Naive thymus-derived CD8-positive, alpha-beta T cell (primary cell): ENCODE measurements around the gene ADIPOR1. TPM values are rescaled to one million over a fixed set of nuclear protein-coding genes. Genes with fewer than 3 reads are reported as not detected.
"Not testable (repeated sequence)": the region's sequence is repeated elsewhere in the genome, so short reads cannot be mapped to it uniquely, and the experiment has no call there.

ENCODE experiments used
- ATAC-seq, 2 donors: fragments of 150-1000 bp; cut with Tn5 transposase in 1 of 2; sonication (Bioruptor Pico), chemical (Tn5 transposase) in 1 of 2; 1 replicate in 1 of 2; 2 replicates in 1 of 2; pipeline ENCODE4 v1.10.0; 2021; ENCODE audit warnings: mild to moderate bottlenecking in 2 of 2, moderate library complexity in 2 of 2
- POLR2A ChIA-PET: fragments of 350-600 bp; sonication (Branson Sonifier 250); formaldehyde crosslinking; loops from one replicate; lab custom pipeline; 2021; ENCODE audit warnings: antibody characterized with exemption; lab: Charles Lee
- DNase-seq, 10 donors: peaks; one replicate each; pipeline versions ENCODE4 v3.0.0 to v3.0.0-alpha.2; 2020 to 2022
- H3K27ac Mint-ChIP-seq, 10 donors: one replicate each; pipeline ENCODE4 v1.8.0; 2020 to 2022; ENCODE audit warnings: mild to moderate bottlenecking in 10 of 10, mixed read lengths in 10 of 10, moderate library complexity in 4 of 10, inconsistent platforms in 1 of 10
- H3K27me3 Mint-ChIP-seq, 5 donors: one replicate each; pipeline ENCODE4 v1.8.0; 2021 to 2022; ENCODE audit warnings: mixed read lengths in 5 of 5
- H3K36me3 Mint-ChIP-seq, 3 donors: one replicate each; pipeline ENCODE4 v1.8.0; 2020 to 2022; ENCODE audit warnings: mixed read lengths in 3 of 3, mild to moderate bottlenecking in 2 of 3, inconsistent platforms in 1 of 3
- H3K4me1 Mint-ChIP-seq, 4 donors: one replicate each; pipeline ENCODE4 v1.8.0; 2021 to 2022; ENCODE audit warnings: mixed read lengths in 4 of 4
- H3K4me3 Mint-ChIP-seq, 10 donors: one replicate each; pipeline ENCODE4 v1.8.0; 2020 to 2022; ENCODE audit warnings: mild to moderate bottlenecking in 10 of 10, mixed read lengths in 10 of 10, moderate library complexity in 6 of 10, inconsistent platforms in 1 of 10
- H3K9me3 Mint-ChIP-seq, 9 donors: one replicate each; pipeline ENCODE4 v1.8.0; 2020 to 2022; ENCODE audit warnings: mixed read lengths in 9 of 9, mild to moderate bottlenecking in 3 of 9, inconsistent platforms in 1 of 9, moderate library complexity in 1 of 9
- polyA plus RNA-seq, 3 donors: library from polyadenylated mRNA; unstranded; fragments of 300-500 nt; fragmentation: Illumina TruSeq; gene quantifications; one replicate each; pipeline ENCODE4 v1.2.3, GENCODE V29; 2021
- total RNA-seq, 8 experiments: library from RNA in 2 of 8; stranded (reverse) in 2 of 8; gene quantifications; one replicate each; pipeline ENCODE4 v1.2.3 and lab custom pipeline; 2021 to 2026

Gene ADIPOR1
- total and polyA plus RNA-seq, 5 experiments from 2014 or later = 51.9 to 91.8 (median 71.6) TPM

DNA sequence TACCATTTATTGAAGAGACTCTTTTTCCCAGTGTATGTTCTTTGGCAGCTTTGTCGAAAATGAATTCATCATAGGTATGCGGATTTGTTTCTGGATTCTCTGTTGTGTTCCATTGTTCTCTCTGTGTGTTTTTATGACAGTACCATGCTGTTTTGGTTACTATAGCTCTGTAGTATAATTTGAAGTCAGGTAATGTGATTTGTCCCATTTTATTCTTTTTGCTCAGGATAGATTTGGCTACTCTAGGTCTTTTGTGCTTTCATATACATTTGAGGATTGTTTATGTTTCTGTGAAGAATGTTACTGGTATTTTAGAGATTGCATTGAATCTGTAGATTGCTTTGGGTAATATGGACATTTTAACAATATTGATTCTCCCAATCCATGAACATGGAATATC is 25.6 kb downstream of the ADIPOR1 start:
- Mint-ChIP-seq H3K4me1 (peaks cover 0 to 3% (median 0%) of the 10 kb centered on the region in 4 donors), H3K4me3 (no peak overlapping the region), H3K9me3 (peaks cover 0 to 3% (median 0%) of the 10 kb centered on the region in 9 donors), H3K36me3 (no peaks in the 10 kb centered on the region), H3K27me3 (peaks cover 2 to 20% (median 13%) of the 10 kb centered on the region in 5 donors), H3K27ac (no peak overlapping the region)
- ATAC-seq (no peak), DNase-seq (no peak)
- POLR2A ChIA-PET = no interaction called here

GRCh38 chr1:202926581-202927491 is 31.3 kb downstream of the ADIPOR1 start, which contains the start of gene KLHL12:
TSS of gene KLHL12 (minus strand) at chr1:202927234. CDS start at chr1:202925162, 2,072 bp downstream.
- Mint-ChIP-seq H3K9me3 (no peaks in the 10 kb centered on the region), H3K4me1 (peaks cover 8 to 42% (median 38%) of the 10 kb centered on the region in 4 donors), H3K27me3 (no peaks in the 10 kb centered on the region), H3K36me3 (peaks cover 0 to 27% (median 5%) of the 10 kb centered on the region in 3 donors), H3K4me3 (peak within 1 kb of the TSS; percentile 91 to 96 (median 95)), H3K27ac (peak within 1 kb of the TSS; percentile 90 to 98 (median 95))
- POLR2A ChIA-PET = interaction anchor here (0.6 to 2.5 kb wide), 19 partner anchors 12 to 1485 kb away, joined by 3 to 29 read pairs (median 4); partner anchors contain the start of genes PCAT6, RABIF and TMEM183A
- ATAC-seq (peak; percentile 93 to 94), DNase-seq (peak; percentile 90 to 97 (median 94))

DNA sequence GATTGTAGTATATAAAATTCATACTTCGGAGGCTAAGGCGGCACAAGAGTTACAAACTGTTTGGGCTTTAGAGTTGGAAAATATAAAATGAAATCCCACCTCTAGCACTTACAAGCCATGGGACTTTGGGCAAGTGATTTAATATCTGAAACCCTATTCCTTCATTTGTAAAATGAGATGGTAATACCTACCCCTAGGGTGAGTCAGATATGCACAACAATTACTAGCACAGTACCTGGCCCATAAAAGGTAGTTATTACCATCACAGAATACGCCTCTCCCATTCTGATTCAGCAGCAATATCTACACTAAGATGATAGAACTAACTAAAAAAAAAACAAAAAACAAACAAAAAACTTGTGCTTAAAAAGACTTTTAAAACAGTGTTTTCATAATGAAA is 34.6 kb downstream of the ADIPOR1 start:
- Mint-ChIP-seq H3K27me3 (no peaks in the 10 kb centered on the region), H3K4me1 (peaks cover 8 to 45% (median 37%) of the 10 kb centered on the region in 4 donors)

DNA sequence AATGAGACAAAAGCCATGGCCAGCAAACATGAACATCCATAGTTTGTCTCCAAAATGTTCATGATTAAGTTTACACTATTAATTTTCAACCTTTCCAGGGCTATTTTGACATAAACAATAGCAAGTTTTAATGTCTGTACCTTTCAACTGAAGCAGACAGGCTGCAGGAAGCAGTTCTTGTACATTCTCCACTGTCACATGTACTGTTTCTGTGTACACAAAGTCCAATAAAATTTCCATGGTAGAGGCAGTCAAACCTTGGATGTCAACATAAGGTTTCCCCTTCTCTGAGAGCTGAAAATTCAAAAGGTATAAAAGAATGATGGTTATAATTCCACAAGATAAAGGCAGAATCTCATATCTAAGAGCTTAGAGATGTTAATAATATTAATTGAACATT is 38.5 kb downstream of the ADIPOR1 start:
- Mint-ChIP-seq H3K9me3 (no peaks in the 10 kb centered on the region), H3K4me3 (no peak overlapping the region), H3K36me3 (peaks cover 0 to 82% (median 28%) of the 10 kb centered on the region in 3 donors), H3K4me1 (peaks cover 3 to 27% (median 20%) of the 10 kb centered on the region in 4 donors), H3K27ac (no peak overlapping the region), H3K27me3 (no peaks in the 10 kb centered on the region)
- DNase-seq = no peak
- POLR2A ChIA-PET = no interaction called here
- no peak for ATAC-seq

More for the DNA sequence above, 34.6 kb downstream of the ADIPOR1 start:
- DNase-seq (no peak), ATAC-seq (no peak)
- Mint-ChIP-seq H3K9me3 (no peaks in the 10 kb centered on the region), H3K4me3 (peak overlapping the region in 1 of 10 donors; percentile 12), H3K27ac (peak overlapping the region in 2 of 10 donors; percentile 35 to 41), H3K36me3 (peaks cover 0 to 49% (median 5%) of the 10 kb centered on the region in 3 donors)
- POLR2A ChIA-PET = no interaction called here

GRCh38 chr1:202915146-202915545 is 43.0 kb downstream of the ADIPOR1 start:
- H3K4me3 Mint-ChIP-seq = no peak overlapping the region
- DNase-seq = no peak
- no peak for ATAC-seq
- no peaks in the 10 kb centered on the region for H3K27me3 Mint-ChIP-seq
- H3K4me1 Mint-ChIP-seq = peaks cover 1 to 7% (median 6%) of the 10 kb centered on the region in 4 donors
- POLR2A ChIA-PET = interaction anchor here (1.1 kb wide), 1 partner anchor 12 kb away, joined by 3 read pairs; the partner anchor contains the start of gene KLHL12
- H3K27ac Mint-ChIP-seq = no peak overlapping the region
- H3K9me3 Mint-ChIP-seq = no peaks in the 10 kb centered on the region
- peaks cover 9 to 97% (median 32%) of the 10 kb centered on the region in 3 donors for H3K36me3 Mint-ChIP-seq

GRCh38 chr1:202912476-202912875 is 45.6 kb downstream of the ADIPOR1 start:
- H3K27me3 Mint-ChIP-seq, H3K9me3 Mint-ChIP-seq, H3K4me1 Mint-ChIP-seq, POLR2A ChIA-PET, ATAC-seq, DNase-seq, H3K4me3 Mint-ChIP-seq: not testable (repeated sequence)
- H3K27ac Mint-ChIP-seq = peak overlapping the region in 1 of 10 donors; percentile 60
- H3K36me3 Mint-ChIP-seq = peaks cover 9 to 97% (median 33%) of the 10 kb centered on the region in 3 donors

GRCh38 chr1:202909494-202909893 is 48.6 kb downstream of the ADIPOR1 start:
- peak overlapping the region in 2 of 10 donors; percentile 35 to 72 for H3K27ac Mint-ChIP-seq
- no peak for DNase-seq
- no peak overlapping the region for H3K4me3 Mint-ChIP-seq
- H3K27me3 Mint-ChIP-seq = no peaks in the 10 kb centered on the region
- peaks cover 1 to 7% (median 3%) of the 10 kb centered on the region in 4 donors for H3K4me1 Mint-ChIP-seq
- ATAC-seq = no peak
- no peaks in the 10 kb centered on the region for H3K9me3 Mint-ChIP-seq
- H3K36me3 Mint-ChIP-seq = peaks cover 9 to 88% (median 25%) of the 10 kb centered on the region in 3 donors
- POLR2A ChIA-PET = no interaction called here

GRCh38 chr1:202908998-202909397 is 49.1 kb downstream of the ADIPOR1 start:
- POLR2A ChIA-PET = no interaction called here

GRCh38 chr1:202905331-202905730 is 52.8 kb downstream of the ADIPOR1 start:
- H3K4me1 Mint-ChIP-seq = no peaks in the 10 kb centered on the region

More at GRCh38 chr1:202908998-202909397, 49.1 kb downstream of the ADIPOR1 start:
- H3K9me3 Mint-ChIP-seq = no peaks in the 10 kb centered on the region
- no peak overlapping the region for H3K4me3 Mint-ChIP-seq
- no peaks in the 10 kb centered on the region for H3K27me3 Mint-ChIP-seq
- DNase-seq (no peak), ATAC-seq (no peak)
- no peak overlapping the region for H3K27ac Mint-ChIP-seq
- H3K36me3 Mint-ChIP-seq = peaks cover 8 to 86% (median 25%) of the 10 kb centered on the region in 3 donors
- peaks cover 1 to 7% (median 2%) of the 10 kb centered on the region in 4 donors for H3K4me1 Mint-ChIP-seq

DNA sequence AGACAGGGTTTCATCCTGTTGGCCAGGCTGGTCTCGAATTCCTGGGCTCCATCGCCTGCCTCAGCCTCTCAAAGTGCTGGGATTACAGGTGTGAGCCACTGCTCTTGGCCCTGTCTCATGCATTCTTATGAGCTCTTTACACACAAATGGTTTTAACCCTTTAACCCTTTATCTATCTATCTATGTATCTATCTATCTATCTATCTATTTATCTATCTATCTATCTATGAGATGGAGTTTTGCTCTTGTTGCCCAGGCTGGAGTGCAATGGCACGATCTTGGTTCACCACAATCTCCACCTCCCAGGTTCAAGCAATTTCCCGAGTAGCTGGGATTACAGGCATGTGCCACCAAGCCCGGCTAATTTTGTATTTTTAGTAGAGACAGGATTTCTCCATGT is 54.3 kb downstream of the ADIPOR1 start:
- peak overlapping the region in 2 of 10 donors; percentile 41 to 67 for H3K27ac Mint-ChIP-seq

More at GRCh38 chr1:202905331-202905730, 52.8 kb downstream of the ADIPOR1 start:
- DNase-seq = no peak
- Mint-ChIP-seq H3K27me3 (no peaks in the 10 kb centered on the region), H3K4me3 (no peak overlapping the region), H3K27ac (no peak overlapping the region), H3K9me3 (no peaks in the 10 kb centered on the region), H3K36me3 (peaks cover 0 to 82% (median 26%) of the 10 kb centered on the region in 3 donors)
- no peak for ATAC-seq
- POLR2A ChIA-PET = no interaction called here

DNA sequence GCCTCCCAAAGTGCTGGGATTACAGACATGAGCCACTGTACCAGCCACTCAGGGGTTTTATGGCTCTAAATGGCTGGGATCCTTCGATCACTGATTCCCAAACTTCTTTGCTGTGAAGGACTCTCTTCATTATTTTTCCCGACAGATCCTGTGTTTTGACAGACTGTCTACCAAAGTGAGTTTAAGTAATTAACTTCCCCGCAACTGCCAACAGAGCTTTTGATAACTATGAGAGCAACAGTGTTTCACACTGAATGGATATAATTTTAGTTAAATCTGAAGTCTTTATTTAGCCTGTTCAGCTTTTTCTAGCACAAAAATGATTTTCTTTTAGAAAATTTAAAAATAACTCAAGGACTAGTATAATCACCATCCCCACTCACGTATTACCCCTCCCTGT is 56.6 kb downstream of the ADIPOR1 start:
- Mint-ChIP-seq H3K27me3 (no peaks in the 10 kb centered on the region), H3K36me3 (peaks cover 0 to 78% (median 15%) of the 10 kb centered on the region in 3 donors), H3K4me3 (no peak overlapping the region), H3K9me3 (no peaks in the 10 kb centered on the region), H3K4me1 (no peaks in the 10 kb centered on the region), H3K27ac (no peak overlapping the region)
- no peak for DNase-seq
- no peak for ATAC-seq
- POLR2A ChIA-PET = no interaction called here

More for the DNA sequence above, 54.3 kb downstream of the ADIPOR1 start:
- not testable (repeated sequence) for H3K4me3 Mint-ChIP-seq, H3K27me3 Mint-ChIP-seq, H3K9me3 Mint-ChIP-seq, H3K4me1 Mint-ChIP-seq, ATAC-seq, DNase-seq
- peaks cover 0 to 78% (median 20%) of the 10 kb centered on the region in 3 donors for H3K36me3 Mint-ChIP-seq
- POLR2A ChIA-PET = interaction anchor here (0.7 kb wide), 1 partner anchor 908 kb away, joined by 4 read pairs; no protein-coding TSS in a partner anchor

- POLR2A ChIA-PET = no interaction called here
- Mint-ChIP-seq H3K36me3 (peaks cover 4 to 67% (median 14%) of the 10 kb centered on the region in 3 donors), H3K27ac (peak overlapping the region in 1 of 10 donors; percentile 31), H3K27me3 (peaks cover 0 to 2% (median 0%) of the 10 kb centered on the region in 5 donors), H3K9me3 (no peaks in the 10 kb centered on the region), H3K4me1 (peaks cover 10 to 16% (median 13%) of the 10 kb centered on the region in 4 donors), H3K4me3 (no peak overlapping the region)
- ATAC-seq = no peak
- DNase-seq = no peak
Observed at GRCh38 chr1:202892501-202892900, 65.6 kb downstream of the ADIPOR1 start.
